GM06990 (cell line): Measurements from ENCODE around the gene RASD2.

Source experiments
- DNase-seq: peaks from one replicate; pipeline ENCODE4 v3.0.0-alpha.2; 2011; ENCODE audit not compliant: insufficient read length; ENCODE audit errors: extremely low read depth
- H3K27me3 ChIP-seq: replicated peaks from 2 replicates; pipeline ENCODE4 v1.6.0; 2011; ENCODE audit warnings: low read length; ENCODE audit not compliant: control insufficient read depth, insufficient read depth
- H3K36me3 ChIP-seq: 2 replicates; pipeline ENCODE4 v1.5.1; 2011; ENCODE audit warnings: low read length; ENCODE audit not compliant: control insufficient read depth, insufficient read depth
- H3K4me3 ChIP-seq: replicated peaks from 2 replicates; pipeline ENCODE4 v1.5.1; 2011; ENCODE audit warnings: low read depth, mild to moderate bottlenecking, control low read depth, low read length
- TF ChIP-seq, protein P1 (sequence below): IDR thresholded peaks from 2 replicates; pipeline ENCODE4 v1.5.1; 2011; ENCODE audit warnings: low read length, control low read depth, mild to moderate bottlenecking, inconsistent platforms; ENCODE audit not compliant: insufficient read depth, poor library complexity, severe bottlenecking

RASD2 gene

DNA sequence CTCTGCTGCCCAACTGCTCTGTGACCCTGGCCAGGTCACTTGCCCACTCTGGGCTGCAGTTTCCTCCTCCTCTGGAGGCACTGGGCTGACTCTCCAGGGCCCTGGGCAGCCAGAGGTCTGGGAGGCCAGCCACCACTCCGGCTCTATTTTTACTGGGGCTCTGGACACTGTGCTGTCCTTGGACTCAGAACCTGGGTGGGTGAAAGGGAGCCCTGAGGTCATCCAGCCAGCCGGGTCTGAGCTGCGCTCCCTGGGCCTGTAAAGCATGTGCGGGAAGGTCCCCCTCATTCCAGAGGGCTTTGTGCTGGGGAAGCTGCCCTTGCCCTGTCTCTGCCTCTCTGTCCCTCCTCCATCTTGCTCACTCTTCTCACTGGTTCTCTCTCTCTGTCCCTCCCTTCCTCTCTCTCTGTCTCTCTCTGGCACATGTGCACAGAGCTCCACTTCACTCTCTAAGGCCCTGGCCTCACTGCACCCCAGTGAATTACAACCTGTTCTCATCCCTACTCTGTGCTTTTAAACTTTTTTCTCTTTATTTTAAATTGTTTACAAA, 51.9 kb downstream of the RASD2 start:
- no peak for DNase-seq
- H3K36me3 ChIP-seq: no peaks in the 10 kb centered on the region
- no peaks in the 10 kb centered on the region; the same call in 1 of the 2 replicates for H3K27me3 ChIP-seq
- TF ChIP-seq, protein P1, sequence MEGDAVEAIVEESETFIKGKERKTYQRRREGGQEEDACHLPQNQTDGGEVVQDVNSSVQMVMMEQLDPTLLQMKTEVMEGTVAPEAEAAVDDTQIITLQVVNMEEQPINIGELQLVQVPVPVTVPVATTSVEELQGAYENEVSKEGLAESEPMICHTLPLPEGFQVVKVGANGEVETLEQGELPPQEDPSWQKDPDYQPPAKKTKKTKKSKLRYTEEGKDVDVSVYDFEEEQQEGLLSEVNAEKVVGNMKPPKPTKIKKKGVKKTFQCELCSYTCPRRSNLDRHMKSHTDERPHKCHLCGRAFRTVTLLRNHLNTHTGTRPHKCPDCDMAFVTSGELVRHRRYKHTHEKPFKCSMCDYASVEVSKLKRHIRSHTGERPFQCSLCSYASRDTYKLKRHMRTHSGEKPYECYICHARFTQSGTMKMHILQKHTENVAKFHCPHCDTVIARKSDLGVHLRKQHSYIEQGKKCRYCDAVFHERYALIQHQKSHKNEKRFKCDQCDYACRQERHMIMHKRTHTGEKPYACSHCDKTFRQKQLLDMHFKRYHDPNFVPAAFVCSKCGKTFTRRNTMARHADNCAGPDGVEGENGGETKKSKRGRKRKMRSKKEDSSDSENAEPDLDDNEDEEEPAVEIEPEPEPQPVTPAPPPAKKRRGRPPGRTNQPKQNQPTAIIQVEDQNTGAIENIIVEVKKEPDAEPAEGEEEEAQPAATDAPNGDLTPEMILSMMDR: no peak
- H3K4me3 ChIP-seq: no peak overlapping the region

DNA sequence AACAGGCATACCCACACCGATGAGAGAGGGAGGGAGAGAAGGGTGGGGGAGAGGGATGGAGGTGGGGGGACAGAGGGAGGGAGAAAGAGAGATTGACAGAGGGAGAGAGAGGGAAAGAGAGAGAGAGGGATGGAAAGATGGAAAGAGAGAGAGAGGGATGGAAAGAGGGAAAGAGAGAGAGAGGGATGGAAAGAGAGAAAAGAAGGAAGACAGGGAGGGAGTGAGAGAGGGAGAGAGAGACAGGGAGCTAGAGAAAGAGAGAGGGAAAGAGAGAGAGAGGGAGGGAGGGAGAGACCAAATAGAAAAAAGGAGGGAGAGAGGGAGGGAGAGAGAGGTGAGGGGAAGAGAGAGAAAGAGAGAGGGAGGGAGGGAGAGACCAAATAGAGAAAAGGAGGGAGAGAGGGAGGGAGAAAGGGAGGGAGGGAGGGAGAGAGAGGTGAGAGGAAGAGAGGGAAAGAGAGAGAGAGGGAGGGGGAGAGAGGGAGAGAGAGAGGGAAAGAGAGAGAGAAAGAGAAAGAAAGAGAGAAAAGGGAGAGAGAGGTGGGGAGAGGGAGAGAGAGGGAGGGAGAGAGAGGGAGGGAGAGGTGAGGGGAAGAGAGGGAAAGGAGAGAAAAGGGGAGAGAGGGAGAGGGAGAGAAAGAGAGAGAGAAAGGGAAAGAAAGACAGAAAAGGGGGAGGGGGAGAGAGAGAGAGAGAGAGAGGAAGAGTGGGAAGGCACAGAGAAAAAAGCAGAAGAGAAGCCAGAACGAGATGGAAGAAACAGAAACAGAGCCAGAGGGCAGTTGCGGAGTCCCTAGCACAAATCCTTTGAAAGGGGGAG, 52.6 kb downstream of the RASD2 start:
- Histone ChIP-seq H3K27me3 (no peaks in the 10 kb centered on the region; the same call in 1 of the 2 replicates), H3K36me3 (no peaks in the 10 kb centered on the region), H3K4me3 (no peak overlapping the region)
- TF ChIP-seq, protein P1: no peak
- DNase-seq: no peak

DNA sequence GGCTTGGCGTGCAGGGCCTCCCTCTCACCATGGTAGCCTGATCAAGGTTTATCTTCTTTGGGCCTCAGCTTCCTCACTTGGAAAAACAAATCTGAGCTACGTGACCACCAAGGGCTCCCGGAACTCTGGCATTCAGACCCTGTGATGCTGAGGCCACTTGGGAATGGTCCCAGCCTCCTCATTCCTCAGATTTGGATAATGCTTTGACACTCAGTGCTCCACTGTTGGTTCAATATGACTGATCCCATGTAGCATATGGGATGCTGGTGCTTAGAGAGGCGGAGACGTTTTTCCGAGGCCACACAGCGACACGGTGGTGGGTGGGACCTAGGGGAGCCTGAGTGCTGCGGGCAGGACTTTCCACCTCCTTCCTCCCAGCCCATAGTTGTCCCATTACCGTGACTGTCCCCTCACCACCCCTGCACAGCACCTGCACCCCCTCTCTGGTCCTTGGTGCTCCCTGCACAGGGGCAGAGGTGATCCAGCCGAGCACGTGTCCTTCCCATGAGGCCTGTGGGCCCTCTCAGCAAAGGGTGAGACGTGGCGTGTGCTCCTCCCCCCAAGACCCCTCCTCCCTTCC, 53.4 kb downstream of the RASD2 start:
- H3K36me3 ChIP-seq: no peaks in the 10 kb centered on the region
- TF ChIP-seq, protein P1: no peak
- no peak for DNase-seq
- H3K4me3 ChIP-seq: no peak overlapping the region
- H3K27me3 ChIP-seq: no peaks in the 10 kb centered on the region; the same call in 1 of the 2 replicates

DNA sequence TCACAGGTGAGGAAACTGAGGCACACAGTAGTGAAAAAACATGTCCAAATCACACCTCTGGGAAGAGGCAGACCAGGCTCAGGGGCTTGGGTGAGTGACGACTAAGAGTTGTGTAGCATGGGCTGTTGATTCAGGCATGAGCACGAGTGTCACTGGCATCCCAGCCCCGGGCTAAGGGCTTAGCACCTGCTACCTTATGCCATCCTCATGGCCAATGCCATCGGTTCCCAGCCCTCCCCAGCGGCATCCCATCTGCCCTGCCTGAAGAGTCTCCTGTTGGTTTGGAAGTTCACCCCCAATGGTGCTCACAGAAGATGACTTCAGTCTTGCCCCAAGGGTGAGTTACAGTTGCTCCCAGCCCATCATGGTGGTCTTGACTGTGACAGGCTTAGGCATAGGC, 54.1 kb downstream of the RASD2 start:
- TF ChIP-seq, protein P1: no peak
- H3K27me3 ChIP-seq: no peaks in the 10 kb centered on the region
- H3K36me3 ChIP-seq: no peaks in the 10 kb centered on the region
- no peak overlapping the region for H3K4me3 ChIP-seq
- DNase-seq: no peak

GRCh38 chr22:35596821-35597220, 56.2 kb downstream of the RASD2 start:
- H3K36me3 ChIP-seq: no peaks in the 10 kb centered on the region
- TF ChIP-seq, protein P1: no peak

More at GRCh38 chr22:35596821-35597220, 56.2 kb downstream of the RASD2 start:
- Histone ChIP-seq H3K27me3 (no peaks in the 10 kb centered on the region), H3K4me3 (no peak overlapping the region)
- DNase-seq: no peak
